Lung (tissue), 13 donors: ENCODE measurements around the gene IPO7. TPM values are rescaled to one million over a fixed set of nuclear protein-coding genes. Genes with fewer than 3 reads are reported as not detected.

Experiments used
- ATAC-seq: fragments of 200-7000 bp; cut with Tn5 transposase; one replicate; pipeline ENCODE4 v1.9.1; 2020; ENCODE audit warnings: moderate number of reproducible peaks; ENCODE audit not compliant: insufficient read depth, low FRiP score
- DNase-seq, 3 donors: peaks; one replicate each; pipeline ENCODE4 v3.0.0-alpha.2; 2013 to 2017
- H3K27ac ChIP-seq, 2 donors: one replicate each; pipeline ENCODE4 v1.5.1; 2013; ENCODE audit warnings: mild to moderate bottlenecking in 2 of 2, moderate library complexity in 2 of 2, control low read depth in 1 of 2, inconsistent platforms in 1 of 2, low read depth in 1 of 2, low read length in 1 of 2
- H3K27me3 ChIP-seq, 3 donors: one replicate each; pipeline ENCODE4 v1.5.1; 2013; ENCODE audit warnings: low read length in 2 of 3; ENCODE audit not compliant: control insufficient read depth in 3 of 3, insufficient read depth in 3 of 3
- H3K36me3 ChIP-seq, 4 donors: one replicate each; pipeline ENCODE4 v1.5.1; 2013; ENCODE audit warnings: low read length in 4 of 4, mild to moderate bottlenecking in 1 of 4, moderate library complexity in 1 of 4; ENCODE audit not compliant: control insufficient read depth in 4 of 4, insufficient read depth in 4 of 4
- H3K4me1 ChIP-seq, 5 donors: one replicate each; pipeline ENCODE4 v1.5.1; 2013; ENCODE audit warnings: low read length in 5 of 5, mild to moderate bottlenecking in 2 of 5, moderate library complexity in 1 of 5; ENCODE audit not compliant: control insufficient read depth in 5 of 5, insufficient read depth in 5 of 5
- H3K4me3 ChIP-seq: one replicate; pipeline ENCODE4 v1.5.1; 2013; ENCODE audit warnings: mild to moderate bottlenecking, control low read depth, moderate library complexity
- H3K9ac ChIP-seq, 2 donors: one replicate each; pipeline ENCODE4 v1.5.1; 2013; ENCODE audit warnings: low read length in 2 of 2, control low read depth in 1 of 2; ENCODE audit not compliant: insufficient read depth in 1 of 2
- H3K9me3 ChIP-seq, 4 donors: one replicate each; pipeline ENCODE4 v1.5.1; 2013; ENCODE audit warnings: low read length in 3 of 4, mild to moderate bottlenecking in 1 of 4, moderate library complexity in 1 of 4; ENCODE audit not compliant: control insufficient read depth in 4 of 4, insufficient read depth in 3 of 4
- WGBS, 2 donors: extraction: QIAGEN DNeasy Blood & Tissue Kit; methylation state at CpG; one replicate each; pipeline ENCODE4 v1.1.7; 2013; 5-methylcytosine and 5-hydroxymethylcytosine counted together
- polyA plus RNA-seq, 2 donors: library from polyadenylated mRNA; stranded (reverse); fragments of 200-250 nt; gene quantifications; one replicate each; pipeline ENCODE4 v1.2.1, GENCODE V29; 2013
- small RNA-seq: library from RNA; depleted of rRNA; stranded (forward); fragments of <200 nt; gene quantifications from one replicate; pipeline ENCODE3, GENCODE V24; 2014; ENCODE audit warnings: low replicate concordance
- total RNA-seq, 2 donors: library from RNA; depleted of rRNA in 1 of 2; stranded (reverse); fragments of >200 nt in 1 of 2; gene quantifications; one replicate each; pipeline ENCODE4 v1.2.1, GENCODE V29; 2014 to 2021
- TF ChIP-seq, protein P1 (sequence below): IDR thresholded peaks from 2 replicates; pipeline ENCODE4 v1.5.1; 2012; ENCODE audit warnings: mild to moderate bottlenecking; ENCODE audit errors: control extremely low read depth, extremely low read depth
- donor health status: control.
- donor health status: control.
- donor health status: Bipolar disorder and iron deficiency.
- donor health status: healthy.
- donor health status: DM: yes; HTN: yes; CAD: no.

IPO7 gene
- total and polyA plus RNA-seq, 4 donors: 36.5 to 104 (median 66.4) TPM

DNA sequence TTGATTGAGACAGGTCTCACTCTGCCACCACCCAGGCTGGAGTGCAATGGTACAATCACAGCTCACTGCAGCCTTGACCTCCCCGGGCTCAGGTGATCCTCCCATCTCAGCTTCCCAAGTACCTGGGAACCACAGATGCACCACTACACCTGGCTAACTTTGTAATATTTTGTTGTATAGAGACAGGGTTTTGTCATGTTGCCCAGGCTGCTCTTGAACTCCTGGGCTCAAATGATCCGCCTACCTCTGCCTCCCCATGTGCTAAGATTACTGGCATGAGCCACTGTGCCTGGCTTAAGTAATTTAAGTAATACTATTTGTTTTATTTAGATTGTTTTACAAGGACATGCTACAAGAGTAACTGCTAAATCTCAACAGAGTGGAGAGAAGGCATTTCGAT is 109.9 kb downstream of the IPO7 start:
- H3K4me1 ChIP-seq: no peaks in the 10 kb centered on the region
- H3K36me3 ChIP-seq: peaks cover 9 to 52% (median 29%) of the 10 kb centered on the region in 4 donors
- TF ChIP-seq, protein P1, sequence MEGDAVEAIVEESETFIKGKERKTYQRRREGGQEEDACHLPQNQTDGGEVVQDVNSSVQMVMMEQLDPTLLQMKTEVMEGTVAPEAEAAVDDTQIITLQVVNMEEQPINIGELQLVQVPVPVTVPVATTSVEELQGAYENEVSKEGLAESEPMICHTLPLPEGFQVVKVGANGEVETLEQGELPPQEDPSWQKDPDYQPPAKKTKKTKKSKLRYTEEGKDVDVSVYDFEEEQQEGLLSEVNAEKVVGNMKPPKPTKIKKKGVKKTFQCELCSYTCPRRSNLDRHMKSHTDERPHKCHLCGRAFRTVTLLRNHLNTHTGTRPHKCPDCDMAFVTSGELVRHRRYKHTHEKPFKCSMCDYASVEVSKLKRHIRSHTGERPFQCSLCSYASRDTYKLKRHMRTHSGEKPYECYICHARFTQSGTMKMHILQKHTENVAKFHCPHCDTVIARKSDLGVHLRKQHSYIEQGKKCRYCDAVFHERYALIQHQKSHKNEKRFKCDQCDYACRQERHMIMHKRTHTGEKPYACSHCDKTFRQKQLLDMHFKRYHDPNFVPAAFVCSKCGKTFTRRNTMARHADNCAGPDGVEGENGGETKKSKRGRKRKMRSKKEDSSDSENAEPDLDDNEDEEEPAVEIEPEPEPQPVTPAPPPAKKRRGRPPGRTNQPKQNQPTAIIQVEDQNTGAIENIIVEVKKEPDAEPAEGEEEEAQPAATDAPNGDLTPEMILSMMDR: no peak
- H3K9ac ChIP-seq: no peak overlapping the region
- no peaks in the 10 kb centered on the region for H3K27me3 ChIP-seq
- no peaks in the 10 kb centered on the region for H3K9me3 ChIP-seq
- DNase-seq (no peak), ATAC-seq (no peak)
- 97 to 99% methylated on average over 3 of the region's 3 CpGs for WGBS, 2 donors
- no peak overlapping the region for H3K27ac ChIP-seq
- no peak overlapping the region for H3K4me3 ChIP-seq

GRCh38 chr11:9495803-9496514 is 111.5 kb downstream of the IPO7 start:
- no peak for ATAC-seq
- no peak overlapping the region for H3K4me3 ChIP-seq
- H3K36me3 ChIP-seq: peaks cover 11 to 50% (median 30%) of the 10 kb centered on the region in 4 donors
- DNase-seq: no peak
- 85 to 87% methylated on average over 6 of the region's 6 CpGs for WGBS, 2 donors
- no peaks in the 10 kb centered on the region for H3K9me3 ChIP-seq
- no peak overlapping the region for H3K27ac ChIP-seq
- TF ChIP-seq, protein P1: no peak
- H3K9ac ChIP-seq: no peak overlapping the region
- no peaks in the 10 kb centered on the region for H3K27me3 ChIP-seq
- H3K4me1 ChIP-seq: no peaks in the 10 kb centered on the region

Small RNA genes lying within 50 kb of the gene (small RNA-seq; reads per million reads assigned to genes)
- gene SNORA23: 60.1 reads per million, percentile 98 among the genes with 10 or more reads in this experiment

Other genes starting within 250 kb of the IPO7 start
- gene DENND5A, start 119.3 kb upstream of the IPO7 start, total RNA-seq: 100 to 1,000 TPM in 1 of 2 donors, 10 to 100 TPM in 1; 91.0 to 152 TPM
- gene DENND5A, start 119.3 kb upstream of the IPO7 start, polyA plus RNA-seq: 100 to 1,000 TPM in 1 of 2 donors, 10 to 100 TPM in 1; 20.8 to 134 TPM
- 10 to 100 TPM; 78.5 to 86.5 TPM for gene TMEM41B, start 70.1 kb upstream of the IPO7 start, total RNA-seq
- gene TMEM41B, start 70.1 kb upstream of the IPO7 start, polyA plus RNA-seq: 10 to 100 TPM; 20.6 to 66.1 TPM
- gene ZNF143, start 76.4 kb downstream of the IPO7 start, total RNA-seq: 10 to 100 TPM; 18.5 to 32.2 TPM
- 10 to 100 TPM in 1 of 2 donors, 1 to 10 TPM in 1; 9.7 to 22.2 TPM for gene ZNF143, start 76.4 kb downstream of the IPO7 start, polyA plus RNA-seq
- 10 to 100 TPM; 13.7 to 48.9 TPM for gene WEE1, start 189.0 kb downstream of the IPO7 start, total RNA-seq
- gene WEE1, start 189.0 kb downstream of the IPO7 start, polyA plus RNA-seq: 1 to 10 TPM; 5.0 to 5.7 TPM